IPS-18a (cell line): ENCODE results near the gene TMEM123.

Experiments used
- H3K27ac ChIP-seq: one replicate; pipeline ENCODE4 v1.5.1; 2013; ENCODE audit warnings: low read length
- H3K27me3 ChIP-seq: one replicate; pipeline ENCODE4 v1.6.1; 2013; ENCODE audit warnings: mild to moderate bottlenecking, low read length; ENCODE audit not compliant: control insufficient read depth, insufficient read depth
- H3K36me3 ChIP-seq: one replicate; pipeline ENCODE4 v1.6.1; 2013; ENCODE audit warnings: low read depth, low read length; ENCODE audit not compliant: control insufficient read depth
- H3K4me1 ChIP-seq: one replicate; pipeline ENCODE4 v1.6.1; 2013; ENCODE audit warnings: low read depth, low read length; ENCODE audit not compliant: control insufficient read depth
- H3K4me3 ChIP-seq: one replicate; pipeline ENCODE4 v1.5.1; 2013; ENCODE audit warnings: low read length
- H3K9ac ChIP-seq: one replicate; pipeline ENCODE4 v1.6.1; 2013; ENCODE audit warnings: mild to moderate bottlenecking, low read length, moderate library complexity
- H3K9me3 ChIP-seq: one replicate; pipeline ENCODE4 v1.6.1; 2013; ENCODE audit warnings: low read depth, low read length; ENCODE audit not compliant: control insufficient read depth

TMEM123 gene

GRCh38 chr11:102457865-102458264, 5.3 kb upstream of the TMEM123 start:
- H3K4me1 ChIP-seq, result peaks cover 11% of the 10 kb centered on the region
- no peaks in the 10 kb centered on the region for H3K36me3 ChIP-seq
- no peaks in the 10 kb centered on the region for H3K9me3 ChIP-seq
- H3K27ac ChIP-seq, result no peak overlapping the region
- H3K9ac ChIP-seq, result no peak overlapping the region
- H3K4me3 ChIP-seq, result no peak overlapping the region
- peaks cover 5% of the 10 kb centered on the region for H3K27me3 ChIP-seq

GRCh38 chr11:102457056-102457677, 4.6 kb upstream of the TMEM123 start:
- Histone ChIP-seq H3K4me3 (no peak overlapping the region), H3K36me3 (no peaks in the 10 kb centered on the region), H3K27ac (no peak overlapping the region), H3K9ac (no peak overlapping the region), H3K27me3 (peaks cover 5% of the 10 kb centered on the region), H3K4me1 (peaks cover 11% of the 10 kb centered on the region), H3K9me3 (no peaks in the 10 kb centered on the region)

GRCh38 chr11:102456381-102456780, 3.8 kb upstream of the TMEM123 start:
- H3K4me3 ChIP-seq, result no peak overlapping the region
- no peaks in the 10 kb centered on the region for H3K36me3 ChIP-seq
- no peak overlapping the region for H3K9ac ChIP-seq
- H3K9me3 ChIP-seq, result no peaks in the 10 kb centered on the region
- H3K27ac ChIP-seq, result no peak overlapping the region
- peaks cover 7% of the 10 kb centered on the region for H3K27me3 ChIP-seq
- peaks cover 11% of the 10 kb centered on the region for H3K4me1 ChIP-seq

- no peak overlapping the region for H3K9ac ChIP-seq
- H3K27ac ChIP-seq, result no peak overlapping the region
- H3K36me3 ChIP-seq, result no peaks in the 10 kb centered on the region
- peak overlapping the region; percentile 81 for H3K4me3 ChIP-seq
- peaks cover 16% of the 10 kb centered on the region for H3K27me3 ChIP-seq
- peaks cover 27% of the 10 kb centered on the region for H3K4me1 ChIP-seq
- no peaks in the 10 kb centered on the region for H3K9me3 ChIP-seq
Measured at GRCh38 chr11:102453921-102454320, 1.4 kb upstream of the TMEM123 start.

GRCh38 chr11:102453302-102453695, 734 bp upstream of the TMEM123 start:
- Histone ChIP-seq H3K27me3 (peaks cover 16% of the 10 kb centered on the region), H3K4me1 (peaks cover 27% of the 10 kb centered on the region), H3K9me3 (no peaks in the 10 kb centered on the region), H3K36me3 (no peaks in the 10 kb centered on the region), H3K9ac (peak overlapping the region; percentile 82), H3K27ac (peak overlapping the region; percentile 22), H3K4me3 (peak overlapping the region; percentile 81)

- H3K4me1 ChIP-seq, result peaks cover 27% of the 10 kb centered on the region
- peak overlapping the region; percentile 81 for H3K4me3 ChIP-seq
- no peak overlapping the region for H3K27ac ChIP-seq
- H3K27me3 ChIP-seq, result peaks cover 16% of the 10 kb centered on the region
- H3K36me3 ChIP-seq, result peaks cover 3% of the 10 kb centered on the region
- peak overlapping the region; percentile 82 for H3K9ac ChIP-seq
- no peaks in the 10 kb centered on the region for H3K9me3 ChIP-seq
Measured at GRCh38 chr11:102451681-102452460, 694 bp downstream of the TMEM123 start.

GRCh38 chr11:102451041-102451680, 1.4 kb downstream of the TMEM123 start:
- Histone ChIP-seq H3K27me3 (peaks cover 16% of the 10 kb centered on the region), H3K9ac (peak overlapping the region; percentile 82), H3K36me3 (peaks cover 9% of the 10 kb centered on the region), H3K9me3 (no peaks in the 10 kb centered on the region), H3K4me1 (peaks cover 27% of the 10 kb centered on the region), H3K27ac (no peak overlapping the region), H3K4me3 (peak overlapping the region; percentile 81)

GRCh38 chr11:102449651-102450570, 2.7 kb downstream of the TMEM123 start:
- peaks cover 10% of the 10 kb centered on the region for H3K27me3 ChIP-seq
- peaks cover 18% of the 10 kb centered on the region for H3K36me3 ChIP-seq
- peaks cover 27% of the 10 kb centered on the region for H3K4me1 ChIP-seq
- no peaks in the 10 kb centered on the region for H3K9me3 ChIP-seq
- H3K4me3 ChIP-seq, result no peak overlapping the region
- no peak overlapping the region for H3K27ac ChIP-seq
- no peak overlapping the region for H3K9ac ChIP-seq

GRCh38 chr11:102448869-102449224, 3.7 kb downstream of the TMEM123 start:
- H3K4me1 ChIP-seq, result peaks cover 24% of the 10 kb centered on the region
- no peaks in the 10 kb centered on the region for H3K9me3 ChIP-seq
- H3K4me3 ChIP-seq, result no peak overlapping the region
- no peak overlapping the region for H3K9ac ChIP-seq
- peaks cover 18% of the 10 kb centered on the region for H3K36me3 ChIP-seq
- H3K27me3 ChIP-seq, result peaks cover 10% of the 10 kb centered on the region
- no peak overlapping the region for H3K27ac ChIP-seq

- peaks cover 17% of the 10 kb centered on the region for H3K4me1 ChIP-seq
- H3K4me3 ChIP-seq, result no peak overlapping the region
- H3K27me3 ChIP-seq, result peaks cover 10% of the 10 kb centered on the region
- H3K27ac ChIP-seq, result no peak overlapping the region
- peaks cover 18% of the 10 kb centered on the region for H3K36me3 ChIP-seq
- no peaks in the 10 kb centered on the region for H3K9me3 ChIP-seq
- H3K9ac ChIP-seq, result no peak overlapping the region
Measured at GRCh38 chr11:102447941-102448868, 4.4 kb downstream of the TMEM123 start.
